ENCODE data around the gene NAGLU.

- TF ChIP-seq, protein P1, sequence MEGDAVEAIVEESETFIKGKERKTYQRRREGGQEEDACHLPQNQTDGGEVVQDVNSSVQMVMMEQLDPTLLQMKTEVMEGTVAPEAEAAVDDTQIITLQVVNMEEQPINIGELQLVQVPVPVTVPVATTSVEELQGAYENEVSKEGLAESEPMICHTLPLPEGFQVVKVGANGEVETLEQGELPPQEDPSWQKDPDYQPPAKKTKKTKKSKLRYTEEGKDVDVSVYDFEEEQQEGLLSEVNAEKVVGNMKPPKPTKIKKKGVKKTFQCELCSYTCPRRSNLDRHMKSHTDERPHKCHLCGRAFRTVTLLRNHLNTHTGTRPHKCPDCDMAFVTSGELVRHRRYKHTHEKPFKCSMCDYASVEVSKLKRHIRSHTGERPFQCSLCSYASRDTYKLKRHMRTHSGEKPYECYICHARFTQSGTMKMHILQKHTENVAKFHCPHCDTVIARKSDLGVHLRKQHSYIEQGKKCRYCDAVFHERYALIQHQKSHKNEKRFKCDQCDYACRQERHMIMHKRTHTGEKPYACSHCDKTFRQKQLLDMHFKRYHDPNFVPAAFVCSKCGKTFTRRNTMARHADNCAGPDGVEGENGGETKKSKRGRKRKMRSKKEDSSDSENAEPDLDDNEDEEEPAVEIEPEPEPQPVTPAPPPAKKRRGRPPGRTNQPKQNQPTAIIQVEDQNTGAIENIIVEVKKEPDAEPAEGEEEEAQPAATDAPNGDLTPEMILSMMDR (IDR thresholded peaks at IDR 0.05): no peak
- no peak for TF ChIP-seq POLR2A (IDR thresholded peaks at IDR 0.05)
These were observed 41.1 kb downstream of the NAGLU start for GRCh38 chr17:42577140-42577531.
